SK-N-SH (cell line): Measurements from ENCODE around the gene NFKB1. TPM values are rescaled to one million over a fixed set of nuclear protein-coding genes. Genes with fewer than 3 reads are reported as not detected.

Experiments
- CTCF ChIA-PET: fragments of 300-600, 350-600 bp; formaldehyde crosslinking; extraction: SDS; loops from one replicate; lab custom pipeline; 2021; lab: Yijun Ruan, JAX
- POLR2A ChIA-PET: fragments of 350-600 bp; sonication (Branson Sonifier 250); formaldehyde crosslinking; extraction: SDS; loops from one replicate; lab custom pipeline; 2020; ENCODE audit warnings: antibody characterized with exemption, inconsistent platforms; lab: Yijun Ruan, JAX
- DNase-seq: peaks from one replicate; pipeline ENCODE4 v3.0.0; 2012
- H2AFZ ChIP-seq: fragments of 200-600 bp; sonication (generic); 2 replicates; pipeline ENCODE4 v1.8.1; 2016; ENCODE audit warnings: antibody characterized with exemption, mild to moderate bottlenecking, low read depth
- H3F3A ChIP-seq: fragments of 200-600 bp; sonication (generic); replicated peaks from 2 replicates; pipeline ENCODE3; 2016; ENCODE audit warnings: antibody characterized with exemption, mild to moderate bottlenecking; ENCODE audit not compliant: insufficient read depth
- H3K27ac ChIP-seq, 2 experiments: fragments of 200-500 bp in 1 of 2; fragments of 200-600 bp in 1 of 2; sonication (Bioruptor generic) in 1 of 2; sonication (generic), shearing (Covaris generic) in 1 of 2; 2 replicates each; pipeline versions ENCODE4 v1.5.1 to v1.6.1; 2014 to 2016; ENCODE audit warnings: low read depth in 2 of 2, inconsistent platforms in 1 of 2, low read length in 1 of 2, mild to moderate bottlenecking in 1 of 2, mixed read lengths in 1 of 2
- H3K27me3 ChIP-seq: fragments of 200-600 bp; sonication (generic), shearing (Covaris generic); 2 replicates; pipeline ENCODE4 v1.6.1; 2016; ENCODE audit warnings: mixed run types; ENCODE audit not compliant: insufficient read depth
- H3K36me3 ChIP-seq, 2 experiments: fragments of 200-500 bp in 1 of 2; fragments of 200-600 bp in 1 of 2; sonication (Bioruptor generic) in 1 of 2; sonication (generic) in 1 of 2; replicated peaks in 1 of 2; 2 replicates each; pipeline versions ENCODE3 to v1.5.1; 2014 to 2016; ENCODE audit warnings: low read length in 1 of 2, mild to moderate bottlenecking in 1 of 2; ENCODE audit not compliant: insufficient read depth in 2 of 2, control insufficient read depth in 1 of 2
- H3K4me1 ChIP-seq, 2 experiments: fragments of 200-500 bp in 1 of 2; fragments of 200-600 bp in 1 of 2; sonication (Bioruptor generic) in 1 of 2; sonication (generic), shearing (Covaris generic) in 1 of 2; 2 replicates each; pipeline versions ENCODE4 v1.5.1 to v1.6.1; 2014 to 2016; ENCODE audit warnings: low read depth in 1 of 2, low read length in 1 of 2, mixed run types in 1 of 2; ENCODE audit not compliant: insufficient read depth in 2 of 2, control insufficient read depth in 1 of 2
- H3K4me2 ChIP-seq: fragments of 200-600 bp; sonication (generic), shearing (Covaris generic); 2 replicates; pipeline ENCODE4 v1.6.1; 2017; ENCODE audit warnings: mixed run types
- H3K4me3 ChIP-seq, 2 experiments: fragments of 200-500 bp in 1 of 2; fragments of 200-600 bp in 1 of 2; sonication (Bioruptor generic) in 1 of 2; sonication (generic), shearing (Covaris generic) in 1 of 2; 2 replicates each; pipeline versions ENCODE4 v1.5.1 to v1.8.1; 2014 to 2016; ENCODE audit warnings: low read depth in 2 of 2, inconsistent platforms in 1 of 2, low read length in 1 of 2, mild to moderate bottlenecking in 1 of 2, mixed read lengths in 1 of 2, moderate library complexity in 1 of 2
- H3K79me2 ChIP-seq: fragments of 200-600 bp; sonication (generic); 2 replicates; pipeline ENCODE4 v1.8.1; 2017; ENCODE audit warnings: mild to moderate bottlenecking; ENCODE audit not compliant: insufficient read depth
- H3K9ac ChIP-seq: fragments of 200-600 bp; sonication (generic); 2 replicates; pipeline ENCODE4 v1.6.1; 2017; ENCODE audit warnings: mixed run types
- H3K9me2 ChIP-seq: fragments of 200-600 bp; sonication (generic); 2 replicates; pipeline ENCODE4 v1.6.1; 2017; ENCODE audit warnings: mixed run types
- H3K9me3 ChIP-seq: fragments of 200-600 bp; sonication (generic); 2 replicates; pipeline ENCODE4 v1.6.1; 2017; ENCODE audit warnings: mixed run types, mild to moderate bottlenecking, moderate library complexity
- H4K20me1 ChIP-seq: fragments of 200-600 bp; sonication (generic); 2 replicates; pipeline ENCODE4 v1.6.1; 2017; ENCODE audit warnings: mild to moderate bottlenecking, mixed run types; ENCODE audit not compliant: insufficient read depth
- EP300 ChIP-seq, 2 experiments: IDR thresholded peaks; 2 replicates each; pipeline versions ENCODE4 v1.4.0 to v1.6.1; 2012; ENCODE audit warnings: borderline replicate concordance in 1 of 2, low read depth in 1 of 2, low read length in 1 of 2
- EZH2phosphoT487 ChIP-seq: fragments of 200-600 bp; sonication (generic); IDR thresholded peaks from 2 replicates; pipeline ENCODE4 v1.6.1; 2017; ENCODE audit warnings: low read depth, mixed run types, mild to moderate bottlenecking, antibody characterized with exemption, moderate library complexity, borderline replicate concordance
- FOSL2 ChIP-seq: IDR thresholded peaks from 2 replicates; pipeline ENCODE4 v1.4.0; 2012; ENCODE audit warnings: low read depth, mild to moderate bottlenecking, moderate library complexity, borderline replicate concordance
- FOXJ3 ChIP-seq: sonication (generic); formaldehyde crosslinking; IDR thresholded peaks from 2 replicates; pipeline ENCODE4 v1.5.1; 2020; ENCODE audit warnings: mild to moderate bottlenecking, missing genetic modification reagents
- GABPA ChIP-seq: IDR thresholded peaks from 2 replicates; pipeline ENCODE4 v1.4.0; 2012; ENCODE audit warnings: low read depth, mild to moderate bottlenecking
- GATA2 ChIP-seq: sonication (generic); formaldehyde crosslinking; IDR thresholded peaks from 2 replicates; pipeline ENCODE4 v1.5.0; 2020; ENCODE audit warnings: mild to moderate bottlenecking, missing genetic modification reagents
- MXI1 ChIP-seq: IDR thresholded peaks from 2 replicates; pipeline ENCODE4 v1.6.1; 2012; ENCODE audit warnings: mild to moderate bottlenecking, low read depth, low read length, improper control_type of control experiment
- WGBS: methylation state at CpG from one replicate; pipeline ENCODE4 v1.1.6; 2017; ENCODE audit warnings: low lambda C conversion rate; 5-methylcytosine and 5-hydroxymethylcytosine counted together
- polyA plus RNA-seq, 3 experiments: library from polyadenylated mRNA; depleted of rRNA; stranded (reverse); fragments of >200 nt; gene quantifications; 2 replicates each; pipeline ENCODE4 v1.2.3, GENCODE V29; 2012
- TF ChIP-seq, protein P1 (sequence below): IDR thresholded peaks from 2 replicates; pipeline ENCODE4; 2012
- TF ChIP-seq, protein P2 (sequence below): IDR thresholded peaks from 2 replicates; pipeline ENCODE4 v1.4.0; 2012; ENCODE audit warnings: low read depth, borderline replicate concordance

NFKB1 gene
- polyA plus RNA-seq, 1 of the 3 experiments (the other 2 are of a cell fraction): 14.1 TPM

GRCh38 chr4:102606846-102607450, 105.8 kb downstream of the NFKB1 start:
- ChIA-PET POLR2A (no interaction called here), CTCF (no interaction called here)
- 95% methylated on average over 7 of the region's 7 CpGs for WGBS
- no peak for DNase-seq
- no peaks in the 10 kb centered on the region for H3K79me2 ChIP-seq
- H3F3A ChIP-seq: no peaks in the 10 kb centered on the region
- H3K9me2 ChIP-seq: no peaks in the 10 kb centered on the region
- H3K9me3 ChIP-seq: no peaks in the 10 kb centered on the region
- no peak overlapping the region for H3K4me3 ChIP-seq
- no peaks in the 10 kb centered on the region for H3K27me3 ChIP-seq
- TF ChIP-seq GABPA: no peak
- no peak for TF ChIP-seq GATA2 (CRISPR knock-in tag)
- TF ChIP-seq MXI1: no peak
- TF ChIP-seq EP300 (IDR thresholded peaks at IDR 0.05; ENCODE audit: borderline replicate concordance in 1 of 2, low read depth in 1 of 2, low read length in 1 of 2): no peak
- TF ChIP-seq, protein P1, sequence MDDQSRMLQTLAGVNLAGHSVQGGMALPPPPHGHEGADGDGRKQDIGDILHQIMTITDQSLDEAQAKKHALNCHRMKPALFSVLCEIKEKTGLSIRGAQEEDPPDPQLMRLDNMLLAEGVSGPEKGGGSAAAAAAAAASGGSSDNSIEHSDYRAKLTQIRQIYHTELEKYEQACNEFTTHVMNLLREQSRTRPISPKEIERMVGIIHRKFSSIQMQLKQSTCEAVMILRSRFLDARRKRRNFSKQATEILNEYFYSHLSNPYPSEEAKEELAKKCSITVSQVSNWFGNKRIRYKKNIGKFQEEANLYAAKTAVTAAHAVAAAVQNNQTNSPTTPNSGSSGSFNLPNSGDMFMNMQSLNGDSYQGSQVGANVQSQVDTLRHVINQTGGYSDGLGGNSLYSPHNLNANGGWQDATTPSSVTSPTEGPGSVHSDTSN: no peak
- no peak for TF ChIP-seq EZH2phosphoT487
- TF ChIP-seq, protein P2, sequence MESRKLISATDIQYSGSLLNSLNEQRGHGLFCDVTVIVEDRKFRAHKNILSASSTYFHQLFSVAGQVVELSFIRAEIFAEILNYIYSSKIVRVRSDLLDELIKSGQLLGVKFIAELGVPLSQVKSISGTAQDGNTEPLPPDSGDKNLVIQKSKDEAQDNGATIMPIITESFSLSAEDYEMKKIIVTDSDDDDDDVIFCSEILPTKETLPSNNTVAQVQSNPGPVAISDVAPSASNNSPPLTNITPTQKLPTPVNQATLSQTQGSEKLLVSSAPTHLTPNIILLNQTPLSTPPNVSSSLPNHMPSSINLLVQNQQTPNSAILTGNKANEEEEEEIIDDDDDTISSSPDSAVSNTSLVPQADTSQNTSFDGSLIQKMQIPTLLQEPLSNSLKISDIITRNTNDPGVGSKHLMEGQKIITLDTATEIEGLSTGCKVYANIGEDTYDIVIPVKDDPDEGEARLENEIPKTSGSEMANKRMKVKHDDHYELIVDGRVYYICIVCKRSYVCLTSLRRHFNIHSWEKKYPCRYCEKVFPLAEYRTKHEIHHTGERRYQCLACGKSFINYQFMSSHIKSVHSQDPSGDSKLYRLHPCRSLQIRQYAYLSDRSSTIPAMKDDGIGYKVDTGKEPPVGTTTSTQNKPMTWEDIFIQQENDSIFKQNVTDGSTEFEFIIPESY: no peak
- no peaks in the 10 kb centered on the region for H4K20me1 ChIP-seq
- no peak overlapping the region for H3K4me2 ChIP-seq
- no peaks in the 10 kb centered on the region for H3K4me1 ChIP-seq
- H3K9ac ChIP-seq: no peak overlapping the region
- no peak overlapping the region for H3K27ac ChIP-seq
- H3K36me3 ChIP-seq: peaks cover 49 to 70% of the 10 kb centered on the region in 2 experiments
- no peak overlapping the region for H2AFZ ChIP-seq

DNA sequence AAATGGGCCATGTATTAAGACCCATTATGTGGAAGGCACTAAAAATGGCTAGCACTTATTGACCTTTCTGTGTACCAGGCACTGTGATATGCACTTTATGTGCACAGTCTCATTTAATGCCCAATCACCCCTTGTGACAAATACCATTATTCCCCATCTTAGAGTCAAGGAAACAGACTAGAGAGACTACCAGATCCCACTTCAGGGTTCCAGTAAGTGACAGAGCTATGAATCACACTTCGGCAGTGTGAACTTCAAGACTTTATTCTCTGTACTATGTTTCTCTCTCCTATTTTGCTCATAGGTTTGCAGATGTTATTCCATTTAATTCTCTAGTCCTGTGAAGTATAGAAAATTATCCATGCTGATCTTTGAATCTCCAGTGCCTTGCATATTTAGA, 107.0 kb downstream of the NFKB1 start:
- Histone ChIP-seq H4K20me1 (no peaks in the 10 kb centered on the region), H3K36me3 (peaks cover 52 to 82% of the 10 kb centered on the region in 2 experiments), H3K4me2 (no peak overlapping the region), H3K4me3 (no peak overlapping the region), H2AFZ (no peak overlapping the region), H3F3A (no peaks in the 10 kb centered on the region), H3K27ac (no peak overlapping the region), H3K9me2 (no peaks in the 10 kb centered on the region), H3K4me1 (no peaks in the 10 kb centered on the region), H3K27me3 (no peaks in the 10 kb centered on the region), H3K9ac (no peak overlapping the region), H3K79me2 (no peaks in the 10 kb centered on the region), H3K9me3 (no peaks in the 10 kb centered on the region)
- DNase-seq: no peak
- ChIA-PET POLR2A (no interaction called here), CTCF (no interaction called here)
- TF ChIP-seq FOSL2 (peak; percentile 17; the same call in 1 of the 2 replicates), FOXJ3 (CRISPR knock-in tag) (no peak)
- WGBS: 50% methylated on average over 1 of the region's 1 CpG
